ENCODE measurements around the gene SERPINB7. TPM values are rescaled to one million over a fixed set of nuclear protein-coding genes. Genes with fewer than 3 reads are reported as not detected.
"Not testable (repeated sequence)": the region's sequence is repeated elsewhere in the genome, so short reads cannot be mapped to it uniquely, and the experiment has no call there.

The SERPINB7 gene
- total and polyA plus RNA-seq, 2 donors = 1.4 to 28.9 TPM

DNA sequence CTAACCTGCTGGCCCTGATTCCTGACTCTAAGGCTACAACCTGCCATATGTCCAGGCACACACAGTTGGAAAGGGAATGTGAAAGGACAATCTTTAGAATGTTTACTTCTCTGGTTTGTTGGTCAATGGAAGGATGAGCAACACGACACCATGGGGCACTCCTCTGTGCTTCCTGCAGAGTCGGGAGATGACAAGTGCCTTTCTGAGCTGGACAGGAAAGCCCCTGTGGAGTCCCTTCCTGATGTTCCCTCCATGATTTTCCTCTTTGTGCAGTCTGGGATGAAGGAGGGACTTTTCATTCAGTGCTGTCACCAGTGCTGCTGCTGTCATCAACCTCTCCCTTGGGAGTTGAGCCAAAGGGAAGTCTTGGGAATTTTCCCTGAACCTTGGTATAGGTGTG lies 22.6 kb upstream of the SERPINB7 start:
- Histone ChIP-seq H3K4me1 (ENCODE audit: control insufficient read depth in 2 of 2, insufficient read depth in 2 of 2, low read length in 2 of 2) (no peaks in the 10 kb centered on the region), H3K27ac (ENCODE audit: low read depth in 1 of 2, low read length in 1 of 2) (no peak overlapping the region), H3K36me3 (ENCODE audit: control insufficient read depth in 2 of 2, insufficient read depth in 2 of 2, low read length in 1 of 2) (no peaks in the 10 kb centered on the region), H3K9me3 (ENCODE audit: control insufficient read depth in 2 of 2, insufficient read depth in 1 of 2, low read length in 1 of 2) (no peaks in the 10 kb centered on the region), H3K4me3 (ENCODE audit: low read length in 2 of 2) (no peak overlapping the region), H3K27me3 (ENCODE audit: control insufficient read depth in 2 of 2, insufficient read depth in 1 of 2, low read length in 1 of 2) (no peaks in the 10 kb centered on the region)
- no peak for DNase-seq (ENCODE audit: low read depth in 6 of 9, low spot score in 9 of 9)
- WGBS = 76% methylated on average over 2 of the region's 2 CpGs

GRCh38 chr18:63753676-63754075 lies 21.5 kb upstream of the SERPINB7 start:
- H3K27me3 ChIP-seq (ENCODE audit: control insufficient read depth in 2 of 2, insufficient read depth in 1 of 2, low read length in 1 of 2) = no peaks in the 10 kb centered on the region
- no peak overlapping the region for H3K4me3 ChIP-seq (ENCODE audit: low read length in 2 of 2)
- no peak overlapping the region for H3K27ac ChIP-seq (ENCODE audit: low read depth in 1 of 2, low read length in 1 of 2)
- H3K9me3 ChIP-seq (ENCODE audit: control insufficient read depth in 2 of 2, insufficient read depth in 1 of 2, low read length in 1 of 2) = no peaks in the 10 kb centered on the region
- H3K36me3 ChIP-seq (ENCODE audit: control insufficient read depth in 2 of 2, insufficient read depth in 2 of 2, low read length in 1 of 2) = no peaks in the 10 kb centered on the region
- no peaks in the 10 kb centered on the region for H3K4me1 ChIP-seq (ENCODE audit: control insufficient read depth in 2 of 2, insufficient read depth in 2 of 2, low read length in 2 of 2)
- no peak for DNase-seq (ENCODE audit: low read depth in 6 of 9, low spot score in 9 of 9)

- no peaks in the 10 kb centered on the region for H3K27me3 ChIP-seq (ENCODE audit: control insufficient read depth in 2 of 2, insufficient read depth in 1 of 2, low read length in 1 of 2)
- DNase-seq (ENCODE audit: low read depth in 6 of 9, low spot score in 9 of 9) = no peak
- no peak overlapping the region for H3K4me3 ChIP-seq (ENCODE audit: low read length in 2 of 2)
- no peaks in the 10 kb centered on the region for H3K4me1 ChIP-seq (ENCODE audit: control insufficient read depth in 2 of 2, insufficient read depth in 2 of 2, low read length in 2 of 2)
- H3K36me3 ChIP-seq (ENCODE audit: control insufficient read depth in 2 of 2, insufficient read depth in 2 of 2, low read length in 1 of 2) = no peaks in the 10 kb centered on the region
- H3K9me3 ChIP-seq (ENCODE audit: control insufficient read depth in 2 of 2, insufficient read depth in 1 of 2, low read length in 1 of 2) = no peaks in the 10 kb centered on the region
- H3K27ac ChIP-seq (ENCODE audit: low read depth in 1 of 2, low read length in 1 of 2) = no peak overlapping the region
Measured at GRCh38 chr18:63757541-63757940, 17.7 kb upstream of the SERPINB7 start.

- Histone ChIP-seq H3K36me3 (ENCODE audit: control insufficient read depth in 2 of 2, insufficient read depth in 2 of 2, low read length in 1 of 2) (no peaks in the 10 kb centered on the region), H3K27me3 (ENCODE audit: control insufficient read depth in 2 of 2, insufficient read depth in 1 of 2, low read length in 1 of 2) (no peaks in the 10 kb centered on the region), H3K4me1 (ENCODE audit: control insufficient read depth in 2 of 2, insufficient read depth in 2 of 2, low read length in 2 of 2) (no peaks in the 10 kb centered on the region), H3K9me3 (ENCODE audit: control insufficient read depth in 2 of 2, insufficient read depth in 1 of 2, low read length in 1 of 2) (no peaks in the 10 kb centered on the region), H3K4me3 (ENCODE audit: low read length in 2 of 2) (no peak overlapping the region), H3K27ac (ENCODE audit: low read depth in 1 of 2, low read length in 1 of 2) (peak overlapping the region in 1 of 2 donors; percentile 17)
- DNase-seq (ENCODE audit: low read depth in 6 of 9, low spot score in 9 of 9) = peak in 1 of 9 donors; percentile 4
- 89% methylated on average over 3 of the region's 3 CpGs for WGBS
Measured at GRCh38 chr18:63758615-63759240, 16.5 kb upstream of the SERPINB7 start.

DNA sequence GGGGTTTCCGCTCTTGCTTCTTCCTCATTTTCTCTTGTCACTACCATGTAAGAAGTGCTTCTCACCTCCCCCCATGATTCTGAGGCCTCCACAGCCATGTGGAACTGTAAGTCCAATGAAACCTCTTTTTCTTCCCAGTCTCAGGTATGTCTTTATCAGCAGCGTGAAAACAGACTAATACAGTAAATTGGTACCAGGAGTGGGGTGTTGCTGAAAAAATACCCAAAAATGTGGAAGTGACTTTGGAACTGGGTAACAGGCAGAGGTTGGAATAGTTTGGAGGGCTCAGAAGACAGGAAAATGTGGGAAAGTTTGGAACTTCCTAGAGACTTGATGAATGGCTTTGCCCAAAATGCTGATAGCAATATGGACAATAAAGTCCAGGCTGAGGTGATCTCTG lies 15.4 kb upstream of the SERPINB7 start:
- H3K36me3 ChIP-seq (ENCODE audit: control insufficient read depth in 2 of 2, insufficient read depth in 2 of 2, low read length in 1 of 2); H3K4me1 ChIP-seq (ENCODE audit: control insufficient read depth in 2 of 2, insufficient read depth in 2 of 2, low read length in 2 of 2); DNase-seq (ENCODE audit: low read depth in 6 of 9, low spot score in 9 of 9); H3K27me3 ChIP-seq (ENCODE audit: control insufficient read depth in 2 of 2, insufficient read depth in 1 of 2, low read length in 1 of 2); H3K27ac ChIP-seq (ENCODE audit: low read depth in 1 of 2, low read length in 1 of 2); H3K9me3 ChIP-seq (ENCODE audit: control insufficient read depth in 2 of 2, insufficient read depth in 1 of 2, low read length in 1 of 2); H3K4me3 ChIP-seq (ENCODE audit: low read length in 2 of 2): not testable (repeated sequence)
- WGBS = over 99% methylated on average over 2 of the region's 2 CpGs

DNA sequence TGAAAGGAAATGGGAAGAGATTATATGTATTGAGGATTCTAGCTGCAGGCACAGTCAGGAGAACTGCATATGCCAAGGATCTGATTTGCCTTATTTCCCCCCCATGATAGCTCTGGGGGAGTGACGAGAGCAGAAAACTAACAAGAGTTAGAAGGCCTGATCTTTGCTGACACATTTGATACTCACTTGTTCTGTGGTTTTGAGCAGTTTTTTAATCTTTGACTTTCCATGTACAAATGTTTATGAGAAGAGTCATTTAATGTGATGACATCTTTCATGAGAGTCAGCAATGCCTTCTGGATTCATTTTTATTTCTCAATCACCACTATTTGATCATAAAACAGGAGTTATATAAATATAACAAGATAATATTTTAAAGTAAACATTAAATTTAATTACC lies 12.7 kb upstream of the SERPINB7 start:
- Histone ChIP-seq H3K36me3 (ENCODE audit: control insufficient read depth in 2 of 2, insufficient read depth in 2 of 2, low read length in 1 of 2) (no peaks in the 10 kb centered on the region), H3K4me3 (ENCODE audit: low read length in 2 of 2) (no peak overlapping the region), H3K4me1 (ENCODE audit: control insufficient read depth in 2 of 2, insufficient read depth in 2 of 2, low read length in 2 of 2) (no peaks in the 10 kb centered on the region), H3K27ac (ENCODE audit: low read depth in 1 of 2, low read length in 1 of 2) (no peak overlapping the region), H3K27me3 (ENCODE audit: control insufficient read depth in 2 of 2, insufficient read depth in 1 of 2, low read length in 1 of 2) (no peaks in the 10 kb centered on the region), H3K9me3 (ENCODE audit: control insufficient read depth in 2 of 2, insufficient read depth in 1 of 2, low read length in 1 of 2) (no peaks in the 10 kb centered on the region)
- 94% methylated on average over 1 of the region's 1 CpG for WGBS
- DNase-seq (ENCODE audit: low read depth in 6 of 9, low spot score in 9 of 9) = no peak

DNA sequence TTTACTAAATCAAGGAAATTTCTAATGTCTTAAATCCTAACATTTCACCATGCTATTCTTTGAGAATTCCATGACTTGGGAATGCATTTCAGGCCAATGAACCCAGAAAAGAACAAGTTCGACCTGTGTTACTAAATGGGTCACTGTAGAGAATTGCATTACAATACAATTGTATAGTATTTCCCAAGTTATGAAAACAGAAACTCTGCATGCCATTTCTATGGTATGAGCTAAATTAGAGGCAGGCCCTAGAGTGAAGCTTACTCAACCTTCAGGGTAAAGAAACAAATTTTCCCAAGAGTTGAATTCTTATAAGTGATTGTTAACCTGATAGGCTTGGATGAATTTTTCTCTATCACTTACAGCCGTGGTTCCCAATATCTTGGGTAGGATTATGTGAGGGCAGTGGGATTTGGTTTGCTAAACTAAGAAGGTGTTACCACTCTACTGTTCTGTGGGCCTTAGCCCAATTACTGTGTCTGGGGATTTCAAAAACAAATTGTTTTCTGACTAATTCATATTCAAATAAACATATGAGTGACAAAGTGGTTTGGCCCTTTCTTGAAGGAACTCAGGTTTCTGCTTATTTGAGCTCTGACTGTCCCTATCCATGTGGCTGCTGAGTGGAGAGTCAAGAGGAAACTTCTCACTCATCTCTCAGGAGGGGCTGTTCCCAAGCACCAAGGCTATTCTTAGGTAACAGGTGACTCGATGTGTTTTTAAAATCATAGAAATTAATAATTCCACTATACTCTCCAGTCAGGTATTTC lies 11.2 kb upstream of the SERPINB7 start:
- H3K27me3 ChIP-seq (ENCODE audit: control insufficient read depth in 2 of 2, insufficient read depth in 1 of 2, low read length in 1 of 2) = no peaks in the 10 kb centered on the region
- no peaks in the 10 kb centered on the region for H3K36me3 ChIP-seq (ENCODE audit: control insufficient read depth in 2 of 2, insufficient read depth in 2 of 2, low read length in 1 of 2)
- WGBS = 92% methylated on average over 3 of the region's 3 CpGs

GRCh38 chr18:63765837-63766236 lies 9.4 kb upstream of the SERPINB7 start:
- H3K27ac ChIP-seq (ENCODE audit: low read depth in 1 of 2, low read length in 1 of 2) = no peak overlapping the region
- no peaks in the 10 kb centered on the region for H3K27me3 ChIP-seq (ENCODE audit: control insufficient read depth in 2 of 2, insufficient read depth in 1 of 2, low read length in 1 of 2)
- 88% methylated on average over 2 of the region's 2 CpGs for WGBS
- no peaks in the 10 kb centered on the region for H3K9me3 ChIP-seq (ENCODE audit: control insufficient read depth in 2 of 2, insufficient read depth in 1 of 2, low read length in 1 of 2)
- H3K4me3 ChIP-seq (ENCODE audit: low read length in 2 of 2) = no peak overlapping the region
- H3K4me1 ChIP-seq (ENCODE audit: control insufficient read depth in 2 of 2, insufficient read depth in 2 of 2, low read length in 2 of 2) = no peaks in the 10 kb centered on the region
- no peak for DNase-seq (ENCODE audit: low read depth in 6 of 9, low spot score in 9 of 9)
- H3K36me3 ChIP-seq (ENCODE audit: control insufficient read depth in 2 of 2, insufficient read depth in 2 of 2, low read length in 1 of 2) = no peaks in the 10 kb centered on the region

More for the DNA sequence above, 11.2 kb upstream of the SERPINB7 start:
- Histone ChIP-seq H3K9me3 (ENCODE audit: control insufficient read depth in 2 of 2, insufficient read depth in 1 of 2, low read length in 1 of 2) (no peaks in the 10 kb centered on the region), H3K4me3 (ENCODE audit: low read length in 2 of 2) (no peak overlapping the region), H3K4me1 (ENCODE audit: control insufficient read depth in 2 of 2, insufficient read depth in 2 of 2, low read length in 2 of 2) (no peaks in the 10 kb centered on the region), H3K27ac (ENCODE audit: low read depth in 1 of 2, low read length in 1 of 2) (no peak overlapping the region)
- DNase-seq (ENCODE audit: low read depth in 6 of 9, low spot score in 9 of 9) = no peak

DNA sequence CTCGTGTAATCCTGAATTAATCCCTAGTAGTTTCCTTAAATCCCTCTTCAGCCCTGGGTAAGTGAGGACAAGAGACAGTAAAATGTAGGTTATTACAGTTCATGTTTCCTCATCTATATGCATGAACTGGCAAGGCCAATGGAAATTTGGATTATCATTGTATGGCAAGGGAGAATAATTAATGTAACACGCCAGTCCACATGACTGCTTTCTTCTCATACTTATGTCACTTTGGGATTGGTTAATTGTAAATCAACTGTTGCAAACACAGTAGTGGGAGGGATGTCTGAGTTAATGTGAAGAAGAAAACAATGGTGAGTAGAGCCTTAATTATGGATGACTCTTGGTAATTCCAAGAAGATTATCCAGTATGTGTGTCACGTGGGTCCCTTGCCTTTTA lies 1.7 kb upstream of the SERPINB7 start:
- Histone ChIP-seq H3K4me1 (ENCODE audit: control insufficient read depth in 2 of 2, insufficient read depth in 2 of 2, low read length in 2 of 2) (no peaks in the 10 kb centered on the region), H3K9me3 (ENCODE audit: control insufficient read depth in 2 of 2, insufficient read depth in 1 of 2, low read length in 1 of 2) (no peaks in the 10 kb centered on the region), H3K4me3 (ENCODE audit: low read length in 2 of 2) (no peak overlapping the region), H3K27ac (ENCODE audit: low read depth in 1 of 2, low read length in 1 of 2) (no peak overlapping the region), H3K27me3 (ENCODE audit: control insufficient read depth in 2 of 2, insufficient read depth in 1 of 2, low read length in 1 of 2) (no peaks in the 10 kb centered on the region), H3K36me3 (ENCODE audit: control insufficient read depth in 2 of 2, insufficient read depth in 2 of 2, low read length in 1 of 2) (no peaks in the 10 kb centered on the region)
- 88% methylated on average over 3 of the region's 3 CpGs for WGBS
- DNase-seq (ENCODE audit: low read depth in 6 of 9, low spot score in 9 of 9) = no peak
